Neuronal stem cell (in vitro differentiated cells): ENCODE results near the gene PTGIR. TPM values are rescaled to one million over a fixed set of nuclear protein-coding genes. Genes with fewer than 3 reads are reported as not detected.

Source experiments
- DNase-seq: peaks from one replicate; pipeline ENCODE4 v3.0.0-alpha.2; 2013; ENCODE audit warnings: low spot score
- H2AFZ ChIP-seq: one replicate; pipeline ENCODE4 v1.6.1; 2013; ENCODE audit warnings: mild to moderate bottlenecking, low read length, inconsistent platforms
- H2AK5ac ChIP-seq: 2 replicates; pipeline ENCODE4 v1.6.1; 2013; ENCODE audit warnings: low read depth, mild to moderate bottlenecking, inconsistent platforms, low read length, moderate library complexity, mixed read lengths
- H2BK120ac ChIP-seq: 2 replicates; pipeline ENCODE4 v1.6.1; 2013; ENCODE audit warnings: low read depth, mild to moderate bottlenecking, inconsistent platforms, low read length, moderate library complexity, mixed read lengths
- H2BK12ac ChIP-seq: one replicate; pipeline ENCODE4 v1.6.1; 2013; ENCODE audit warnings: low read length, inconsistent platforms
- H2BK15ac ChIP-seq: 2 replicates; pipeline ENCODE4 v1.6.1; 2013; ENCODE audit warnings: mild to moderate bottlenecking, low read length, inconsistent platforms, mixed read lengths
- H2BK5ac ChIP-seq: one replicate; pipeline ENCODE4 v1.6.1; 2013; ENCODE audit warnings: inconsistent platforms, mild to moderate bottlenecking, low read length, moderate library complexity
- H3K14ac ChIP-seq: one replicate; pipeline ENCODE4 v1.6.1; 2013; ENCODE audit warnings: low read length, inconsistent platforms
- H3K18ac ChIP-seq: 2 replicates; pipeline ENCODE4 v1.6.1; 2013; ENCODE audit warnings: low read length, inconsistent platforms
- H3K23ac ChIP-seq: 2 replicates; pipeline ENCODE4 v1.6.1; 2013; ENCODE audit warnings: low read depth, mild to moderate bottlenecking, mixed read lengths, low read length, inconsistent platforms; ENCODE audit not compliant: poor library complexity
- H3K27ac ChIP-seq: replicated peaks from 3 replicates; pipeline ENCODE4 v1.5.1; 2013; ENCODE audit warnings: low read length, inconsistent platforms
- H3K27me3 ChIP-seq, 3 experiments: 2 replicates each; pipeline ENCODE4 v1.6.1; 2013; ENCODE audit warnings: low read length in 3 of 3, mild to moderate bottlenecking in 2 of 3, inconsistent platforms in 1 of 3, low read depth in 1 of 3, mixed read lengths in 1 of 3, moderate library complexity in 1 of 3; ENCODE audit not compliant: control insufficient read depth in 3 of 3, insufficient read depth in 3 of 3
- H3K36me3 ChIP-seq, 2 donors: replicated peaks in 1 of 2; 2 replicates each; pipeline ENCODE4 v1.6.1; 2013; ENCODE audit warnings: low read length in 2 of 2; ENCODE audit not compliant: control insufficient read depth in 2 of 2, insufficient read depth in 2 of 2
- H3K4ac ChIP-seq: 2 replicates; pipeline ENCODE4 v1.6.1; 2013; ENCODE audit warnings: inconsistent platforms, mild to moderate bottlenecking, low read length, moderate library complexity
- H3K4me1 ChIP-seq, 2 donors: 1 replicate in 1 of 2; 2 replicates in 1 of 2; pipeline ENCODE4 v1.6.1; 2013; ENCODE audit warnings: low read length in 2 of 2, low read depth in 1 of 2; ENCODE audit not compliant: control insufficient read depth in 2 of 2, insufficient read depth in 1 of 2
- H3K4me2 ChIP-seq: one replicate; pipeline ENCODE4 v1.6.1; 2013; ENCODE audit warnings: mild to moderate bottlenecking, low read length, inconsistent platforms; ENCODE audit not compliant: insufficient read depth, poor library complexity, severe bottlenecking
- H3K4me3 ChIP-seq, 2 donors: 2 replicates each; pipeline ENCODE4 v1.5.1; 2013; ENCODE audit warnings: low read length in 2 of 2, mild to moderate bottlenecking in 2 of 2, inconsistent platforms in 1 of 2, moderate library complexity in 1 of 2
- H3K79me1 ChIP-seq: one replicate; pipeline ENCODE4 v1.6.1; 2013; ENCODE audit warnings: low read depth, mild to moderate bottlenecking, inconsistent platforms, low read length, moderate library complexity
- H3K9ac ChIP-seq: one replicate; pipeline ENCODE4 v1.6.1; 2013; ENCODE audit warnings: mild to moderate bottlenecking, low read depth, low read length, inconsistent platforms; ENCODE audit not compliant: poor library complexity
- H3K9me3 ChIP-seq, 2 donors: replicated peaks in 1 of 2; 2 replicates each; pipeline versions ENCODE3 to v1.6.1; 2013; ENCODE audit warnings: low read length in 2 of 2, mild to moderate bottlenecking in 2 of 2, inconsistent platforms in 1 of 2, low read depth in 1 of 2, mixed read lengths in 1 of 2, moderate library complexity in 1 of 2; ENCODE audit not compliant: control insufficient read depth in 2 of 2, insufficient read depth in 1 of 2
- H4K8ac ChIP-seq: one replicate; pipeline ENCODE4 v1.6.1; 2013; ENCODE audit warnings: low read depth, mild to moderate bottlenecking, inconsistent platforms, low read length, moderate library complexity
- H4K91ac ChIP-seq: one replicate; pipeline ENCODE4 v1.6.1; 2013; ENCODE audit warnings: low read length, low read depth, mild to moderate bottlenecking, inconsistent platforms; ENCODE audit not compliant: poor library complexity
- WGBS, 2 donors: extraction: QIAGEN DNeasy Blood & Tissue Kit; methylation state at CpG; one replicate each; pipeline ENCODE4 v1.1.7; 2013; ENCODE audit warnings: missing lambda C conversion rate in 2 of 2, mixed read lengths in 1 of 2; ENCODE audit not compliant: insufficient read length in 2 of 2, insufficient replicate concordance in 1 of 2; ENCODE audit errors: extremely low coverage in 2 of 2; 5-methylcytosine and 5-hydroxymethylcytosine counted together
- polyA plus RNA-seq, 2 experiments: library from polyadenylated mRNA; stranded (reverse); fragments of 200-250 nt; gene quantifications; one replicate each; pipeline ENCODE4 v1.2.3, GENCODE V29; 2013

Gene PTGIR
- 0.04 TPM for polyA plus RNA-seq (2013, experiment 1 of 2)
- polyA plus RNA-seq (2013, experiment 2 of 2) = 0.07 TPM

- H3K9me3 ChIP-seq = no peaks in the 10 kb centered on the region
- peak within 1 kb of the TSS; percentile 61 for H2AFZ ChIP-seq
- H3K9ac ChIP-seq = peak within 1 kb of the TSS; percentile 55
- WGBS, 2 donors = no CpG with 5 or more reads among the region's 13 CpGs
- H4K8ac ChIP-seq = no peak within 1 kb of the TSS
- no peak within 1 kb of the TSS for H4K91ac ChIP-seq
- no peaks in the 10 kb centered on the region for H3K36me3 ChIP-seq
- H3K27me3 ChIP-seq = peaks cover 0 to 15% (median 0%) of the 10 kb centered on the region in 3 experiments
- H2BK15ac ChIP-seq = peak within 1 kb of the TSS; percentile 94
- no peak within 1 kb of the TSS for H3K4me2 ChIP-seq
- peaks cover 11 to 20% of the 10 kb centered on the region in 2 donors for H3K4me1 ChIP-seq
- no peak within 1 kb of the TSS for H2BK120ac ChIP-seq
- H2BK5ac ChIP-seq = peak within 1 kb of the TSS; percentile 63
- peak within 1 kb of the TSS; percentile 97 for H2BK12ac ChIP-seq
- peak within 1 kb of the TSS; percentile 75 for H3K14ac ChIP-seq
- no peak within 1 kb of the TSS for H3K4ac ChIP-seq
- peak within 1 kb of the TSS in 1 of 2 donors; percentile 67 for H3K4me3 ChIP-seq
- peak within 1 kb of the TSS; percentile 90 for H3K23ac ChIP-seq
- H3K18ac ChIP-seq = peak within 1 kb of the TSS; percentile 87
- no peak within 1 kb of the TSS for H3K27ac ChIP-seq
- peaks cover 1% of the 10 kb centered on the region for H3K79me1 ChIP-seq
- peak within 1 kb of the TSS; percentile 49 for H2AK5ac ChIP-seq
- no peak for DNase-seq
These were observed at the start of gene PTGIR for GRCh38 chr19:46624958-46625661. Gene PTGIR (minus strand): TSS chr19:46625089. CDS start chr19:46624225, 864 bp downstream.

GRCh38 chr19:46670813-46671212 is 45.9 kb upstream of the PTGIR start:
- Histone ChIP-seq H2BK15ac (no peak overlapping the region), H3K9ac (no peak overlapping the region), H3K14ac (no peak overlapping the region), H3K27ac (no peak overlapping the region), H3K4me2 (no peak overlapping the region), H2BK120ac (no peak overlapping the region), H2BK12ac (no peak overlapping the region), H2BK5ac (no peak overlapping the region), H4K91ac (no peak overlapping the region), H3K18ac (no peak overlapping the region), H3K9me3 (peaks cover 0 to 2% of the 10 kb centered on the region in 2 donors), H2AK5ac (no peak overlapping the region), H3K4me1 (no peaks in the 10 kb centered on the region), H3K27me3 (no peaks in the 10 kb centered on the region), H3K23ac (no peak overlapping the region), H3K4me3 (no peak overlapping the region), H3K79me1 (no peaks in the 10 kb centered on the region), H3K4ac (no peak overlapping the region), H3K36me3 (peaks cover 16 to 30% of the 10 kb centered on the region in 2 donors), H2AFZ (no peak overlapping the region), H4K8ac (no peak overlapping the region)
- DNase-seq = no peak

GRCh38 chr19:46668662-46669061 is 43.8 kb upstream of the PTGIR start:
- Histone ChIP-seq H3K79me1 (no peaks in the 10 kb centered on the region), H3K14ac (no peak overlapping the region), H2BK5ac (no peak overlapping the region), H2BK15ac (no peak overlapping the region), H3K4me1 (no peaks in the 10 kb centered on the region), H2AFZ (no peak overlapping the region), H4K8ac (no peak overlapping the region), H2BK12ac (no peak overlapping the region), H3K23ac (no peak overlapping the region), H3K27ac (no peak overlapping the region), H3K36me3 (peaks cover 4 to 14% of the 10 kb centered on the region in 2 donors), H3K9ac (no peak overlapping the region), H2BK120ac (no peak overlapping the region), H3K4ac (no peak overlapping the region), H3K9me3 (peaks cover 0 to 2% of the 10 kb centered on the region in 2 donors), H4K91ac (no peak overlapping the region), H2AK5ac (no peak overlapping the region), H3K4me3 (no peak overlapping the region), H3K4me2 (no peak overlapping the region), H3K27me3 (no peaks in the 10 kb centered on the region), H3K18ac (no peak overlapping the region)
- no CpG with 5 or more reads among the region's 3 CpGs for WGBS, 2 donors
- DNase-seq = no peak

- Histone ChIP-seq H3K4me1 (peaks cover 2 to 8% of the 10 kb centered on the region in 2 donors), H2AFZ (no peak overlapping the region), H3K9me3 (no peaks in the 10 kb centered on the region), H3K4me2 (no peak overlapping the region), H2BK12ac (no peak overlapping the region), H3K4me3 (no peak overlapping the region), H3K27ac (no peak overlapping the region), H2BK5ac (no peak overlapping the region), H3K79me1 (no peaks in the 10 kb centered on the region), H3K36me3 (no peaks in the 10 kb centered on the region), H4K8ac (no peak overlapping the region), H3K4ac (no peak overlapping the region), H3K23ac (no peak overlapping the region), H3K27me3 (no peaks in the 10 kb centered on the region), H3K9ac (no peak overlapping the region), H2BK15ac (no peak overlapping the region), H3K18ac (no peak overlapping the region), H3K14ac (no peak overlapping the region), H2AK5ac (no peak overlapping the region), H2BK120ac (no peak overlapping the region), H4K91ac (no peak overlapping the region)
- no peak for DNase-seq
- WGBS, 2 donors = no CpG with 5 or more reads among the region's 8 CpGs
These were observed 40.2 kb upstream of the PTGIR start for GRCh38 chr19:46665072-46665471.
